Right lobe of liver (tissue), 4 donors: ENCODE results near the gene NUPR1.

Experiments
- POLR2A ChIP-seq: fragments of 450-650 bp; IDR thresholded peaks from one replicate; pipeline ENCODE4 v1.6.1; 2017; ENCODE audit warnings: antibody characterized with exemption, mild to moderate bottlenecking
- TF ChIP-seq, protein P1 (sequence below), 4 donors: fragments of 200-600 bp in 3 of 4; fragments of 450-650 bp in 1 of 4; IDR thresholded peaks; one replicate each; pipeline versions ENCODE4 v1.5.1 to v1.8.0; 2016 to 2022; ENCODE audit warnings: antibody characterized with exemption in 4 of 4, mild to moderate bottlenecking in 2 of 4
- donor health status: DM: no; HTN: no; CAD: no.
- donor health status: DM: no; HTN: no; CAD: no.
- donor health status: DM: no; HTN: yes; CAD: no.

- TF ChIP-seq POLR2A = no peak
- TF ChIP-seq, protein P1, sequence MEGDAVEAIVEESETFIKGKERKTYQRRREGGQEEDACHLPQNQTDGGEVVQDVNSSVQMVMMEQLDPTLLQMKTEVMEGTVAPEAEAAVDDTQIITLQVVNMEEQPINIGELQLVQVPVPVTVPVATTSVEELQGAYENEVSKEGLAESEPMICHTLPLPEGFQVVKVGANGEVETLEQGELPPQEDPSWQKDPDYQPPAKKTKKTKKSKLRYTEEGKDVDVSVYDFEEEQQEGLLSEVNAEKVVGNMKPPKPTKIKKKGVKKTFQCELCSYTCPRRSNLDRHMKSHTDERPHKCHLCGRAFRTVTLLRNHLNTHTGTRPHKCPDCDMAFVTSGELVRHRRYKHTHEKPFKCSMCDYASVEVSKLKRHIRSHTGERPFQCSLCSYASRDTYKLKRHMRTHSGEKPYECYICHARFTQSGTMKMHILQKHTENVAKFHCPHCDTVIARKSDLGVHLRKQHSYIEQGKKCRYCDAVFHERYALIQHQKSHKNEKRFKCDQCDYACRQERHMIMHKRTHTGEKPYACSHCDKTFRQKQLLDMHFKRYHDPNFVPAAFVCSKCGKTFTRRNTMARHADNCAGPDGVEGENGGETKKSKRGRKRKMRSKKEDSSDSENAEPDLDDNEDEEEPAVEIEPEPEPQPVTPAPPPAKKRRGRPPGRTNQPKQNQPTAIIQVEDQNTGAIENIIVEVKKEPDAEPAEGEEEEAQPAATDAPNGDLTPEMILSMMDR (IDR thresholded peaks at IDR 0.05) = no peak
These were observed 35.3 kb upstream of the NUPR1 start for GRCh38 chr16:28573738-28574718.
